IMR-90 (cell line): ENCODE measurements around the gene SYT2. TPM values are rescaled to one million over a fixed set of nuclear protein-coding genes. Genes with fewer than 3 reads are reported as not detected.
A peak's percentile ranks its signal among the peaks of the same experiment; 100 is the strongest.

Experiments used
- ATAC-seq: fragments of 200-7000 bp; cut with Tn5 transposase; 2 replicates; pipeline ENCODE4 v1.9.1; 2020; ENCODE audit warnings: low read depth, mild to moderate bottlenecking, moderate library complexity
- BruUV-seq: library from RNA; stranded (reverse); fragments of 400-500 nt; replicated peaks from 2 replicates; lab custom pipeline; 2021; lab: Mats Ljungman, UMichigan
- CTCF ChIA-PET: fragments of 300-600 bp; formaldehyde crosslinking; extraction: SDS; loops from one replicate; lab custom pipeline; 2021; ENCODE audit warnings: antibody characterized with exemption; lab: Yijun Ruan, JAX
- POLR2A ChIA-PET: fragments of 300-600 bp; sonication (Branson Sonifier 250); formaldehyde crosslinking; loops from one replicate; lab custom pipeline; 2022; ENCODE audit warnings: antibody characterized with exemption; ENCODE audit not compliant: unreplicated experiment; lab: Charles Lee
- DNase-seq: peaks from one replicate; pipeline ENCODE4 v3.0.0; 2013
- H2AFZ ChIP-seq: replicated peaks from 2 replicates; pipeline ENCODE3; 2013; ENCODE audit warnings: low read length, mild to moderate bottlenecking; ENCODE audit not compliant: poor library complexity
- H2AK5ac ChIP-seq: 2 replicates; pipeline ENCODE4 v1.6.1; 2013; ENCODE audit warnings: low read depth, low read length, inconsistent platforms
- H2AK9ac ChIP-seq: replicated peaks from 2 replicates; pipeline ENCODE3; 2013; ENCODE audit warnings: mild to moderate bottlenecking, low read depth, low read length, moderate library complexity; ENCODE audit not compliant: poor library complexity
- H2BK120ac ChIP-seq: 2 replicates; pipeline ENCODE4 v1.6.1; 2013; ENCODE audit warnings: low read depth, low read length, inconsistent platforms
- H2BK15ac ChIP-seq: 3 replicates; pipeline ENCODE4 v1.6.1; 2013; ENCODE audit warnings: low read depth, low read length, inconsistent platforms
- H2BK20ac ChIP-seq: 2 replicates; pipeline ENCODE4 v1.6.1; 2013; ENCODE audit warnings: low read depth, mild to moderate bottlenecking, inconsistent platforms, low read length, moderate library complexity
- H2BK5ac ChIP-seq: 2 replicates; pipeline ENCODE4 v1.6.1; 2013; ENCODE audit warnings: mild to moderate bottlenecking, low read depth, low read length, inconsistent platforms; ENCODE audit not compliant: poor library complexity, severe bottlenecking
- H3K14ac ChIP-seq: replicated peaks from 2 replicates; pipeline ENCODE4 v1.6.1; 2013; ENCODE audit warnings: low read depth, low read length, inconsistent platforms
- H3K18ac ChIP-seq: 2 replicates; pipeline ENCODE4 v1.6.1; 2013; ENCODE audit warnings: low read depth, low read length, control low read depth
- H3K23ac ChIP-seq: 2 replicates; pipeline ENCODE4 v1.6.1; 2013; ENCODE audit warnings: low read depth, low read length, inconsistent platforms
- H3K27ac ChIP-seq: 2 replicates; pipeline ENCODE4 v1.5.1; 2013; ENCODE audit warnings: mild to moderate bottlenecking, control low read depth, low read length; ENCODE audit not compliant: insufficient read depth
- H3K27me3 ChIP-seq: 2 replicates; pipeline ENCODE4 v1.6.1; 2013; ENCODE audit warnings: low read length; ENCODE audit not compliant: control insufficient read depth, insufficient read depth
- H3K36me3 ChIP-seq: 2 replicates; pipeline ENCODE4 v1.6.1; 2013; ENCODE audit warnings: low read length, mixed read lengths; ENCODE audit not compliant: control insufficient read depth, insufficient read depth
- H3K4ac ChIP-seq: 2 replicates; pipeline ENCODE4 v1.6.1; 2013; ENCODE audit warnings: low read depth, low read length, inconsistent platforms
- H3K4me1 ChIP-seq: 2 replicates; pipeline ENCODE4 v1.6.1; 2013; ENCODE audit warnings: low read length, mixed read lengths; ENCODE audit not compliant: control insufficient read depth, insufficient read depth
- H3K4me2 ChIP-seq: 2 replicates; pipeline ENCODE4 v1.6.1; 2013; ENCODE audit warnings: low read depth, mild to moderate bottlenecking, control low read depth, low read length, moderate library complexity
- H3K4me3 ChIP-seq: 2 replicates; pipeline ENCODE4 v1.5.1; 2013; ENCODE audit warnings: low read depth, mild to moderate bottlenecking, control low read depth, low read length, moderate library complexity; ENCODE audit not compliant: insufficient read depth
- H3K56ac ChIP-seq: 2 replicates; pipeline ENCODE4 v1.6.1; 2013; ENCODE audit warnings: low read length, inconsistent platforms; ENCODE audit not compliant: insufficient read depth; ENCODE audit errors: extremely low read depth
- H3K79me1 ChIP-seq, 2 experiments: 2 replicates each; pipeline ENCODE4 v1.6.1; 2013; ENCODE audit warnings: low read length in 2 of 2, inconsistent platforms in 1 of 2, low read depth in 1 of 2
- H3K9ac ChIP-seq: 2 replicates; pipeline ENCODE4 v1.6.1; 2013; ENCODE audit warnings: low read depth, low read length, control low read depth
- H3K9me1 ChIP-seq: 2 replicates; pipeline ENCODE4 v1.6.1; 2013; ENCODE audit warnings: low read length, inconsistent platforms; ENCODE audit not compliant: insufficient read depth
- H3K9me3 ChIP-seq: 2 replicates; pipeline ENCODE4 v1.6.1; 2013; ENCODE audit warnings: low read length; ENCODE audit not compliant: control insufficient read depth, insufficient read depth
- H4K20me1 ChIP-seq: 2 replicates; pipeline ENCODE4 v1.6.1; 2013; ENCODE audit warnings: low read length, inconsistent platforms; ENCODE audit not compliant: insufficient read depth
- H4K5ac ChIP-seq: 2 replicates; pipeline ENCODE4 v1.6.1; 2013; ENCODE audit warnings: mild to moderate bottlenecking, low read depth, low read length, control low read depth
- H4K8ac ChIP-seq, 2 experiments: 2 replicates each; pipeline ENCODE4 v1.6.1; 2013; ENCODE audit warnings: low read depth in 2 of 2, low read length in 2 of 2, control low read depth in 1 of 2, inconsistent platforms in 1 of 2
- H4K91ac ChIP-seq: 2 replicates; pipeline ENCODE4 v1.6.1; 2013; ENCODE audit warnings: low read depth, low read length, inconsistent platforms; ENCODE audit not compliant: insufficient read depth
- POLR2A ChIP-seq: IDR thresholded peaks from 2 replicates; pipeline ENCODE4 v1.6.1; 2012; ENCODE audit warnings: mild to moderate bottlenecking, low read depth, low read length
- RCOR1 ChIP-seq: IDR thresholded peaks from 2 replicates; pipeline ENCODE4 v1.6.1; 2012; ENCODE audit warnings: mild to moderate bottlenecking, low read length, improper control_type of control experiment; ENCODE audit not compliant: insufficient replicate concordance
- USF2 ChIP-seq: fragments of 150-350 bp; IDR thresholded peaks from 2 replicates; pipeline ENCODE4 v1.6.1; 2017; ENCODE audit warnings: mild to moderate bottlenecking, antibody characterized with exemption, low read length, low read depth
- WGBS, 2 experiments: methylation state at CpG; one replicate each; pipeline versions ENCODE4 v1.1.5 to v1.1.7; 2013; ENCODE audit warnings: missing lambda C conversion rate in 2 of 2; ENCODE audit not compliant: insufficient read length in 1 of 2; ENCODE audit errors: extremely low coverage in 2 of 2; 5-methylcytosine and 5-hydroxymethylcytosine counted together
- dilution Hi-C: fragments of 300-500 bp; cut with HindIII; formaldehyde crosslinking; loops from one replicate; pipeline ENCODE4 v1.14.3; 2018; ENCODE audit warnings: low sequenced_read_pairs; ENCODE audit not compliant: unreplicated experiment
- in situ Hi-C: fragments of 300-500 bp; cut with MboI; formaldehyde crosslinking; loops from 3 replicates; pipeline ENCODE4 v1.14.3; 2019; ENCODE audit warnings: low sequenced_read_pairs, inconsistent platforms, mixed read lengths
- intact Hi-C: fragments of 100-400 bp; cut with micrococcal nuclease; formaldehyde crosslinking; loops from 2 replicates; pipeline ENCODE4 v1.10.0; 2022
- polyA plus RNA-seq, 3 experiments: library from polyadenylated mRNA; depleted of rRNA; stranded (reverse); fragments of >200 nt; gene quantifications; 2 replicates each; pipeline ENCODE4 v1.2.3, GENCODE V29; 2012; ENCODE audit warnings: low replicate concordance in 1 of 3
- total RNA-seq: library from RNA; depleted of rRNA; stranded (reverse); fragments of >200 nt; gene quantifications from 2 replicates; pipeline ENCODE4 v1.2.3, GENCODE V29; 2012

Gene SYT2
- total and polyA plus RNA-seq, 2 of the 4 experiments (the other 2 are of a cell fraction): under 0.01 TPM

- H3K18ac ChIP-seq: peak overlapping the region; percentile 19; the same call in 1 of the 2 replicates
- peaks cover 32% of the 10 kb centered on the region for H3K4me1 ChIP-seq
- ATAC-seq (no peak), DNase-seq (no peak)
- dilution Hi-C loops (no loop called here), intact Hi-C loops (no loop called here), in situ Hi-C loops (no loop called here)
- TF ChIP-seq POLR2A (no peak), RCOR1 (no peak), USF2 (no peak)
- H2AFZ ChIP-seq: no peak overlapping the region
- no peak overlapping the region for H3K14ac ChIP-seq
- H2BK20ac ChIP-seq: peak overlapping the region; percentile 48
- no peak overlapping the region for H3K4me3 ChIP-seq
- H3K36me3 ChIP-seq: no peaks in the 10 kb centered on the region
- no peaks in the 10 kb centered on the region for H4K20me1 ChIP-seq
- H2AK9ac ChIP-seq: peak overlapping the region; percentile 11
- BruUV-seq: no TSS peak
- no peaks in the 10 kb centered on the region for H3K9me3 ChIP-seq
- peak overlapping the region; percentile 49 for H2BK5ac ChIP-seq
- peak overlapping the region; percentile 99 for H4K91ac ChIP-seq
- no peak overlapping the region for H3K56ac ChIP-seq
- no peak overlapping the region for H4K5ac ChIP-seq
- peaks cover 0 to 21% of the 10 kb centered on the region in 2 experiments; a peak in 1 of 4 replicates for H3K79me1 ChIP-seq
- H2BK15ac ChIP-seq: peak overlapping the region; percentile 97; the same call in 2 of the 3 replicates
- H2BK120ac ChIP-seq: peak overlapping the region; percentile 83
- no peak overlapping the region for H3K27ac ChIP-seq
- no peaks in the 10 kb centered on the region for H3K27me3 ChIP-seq
- H3K4ac ChIP-seq: peak overlapping the region; percentile 99
- POLR2A ChIA-PET: no interaction called here
- 100% methylated on average over 2 of the region's 7 CpGs; no CpG with 5 or more reads in 1 of the 2 experiments for WGBS, 2 experiments
- peak overlapping the region; percentile 92 for H2AK5ac ChIP-seq
- H3K4me2 ChIP-seq: no peak overlapping the region
- peak overlapping the region in 1 of 2 experiments; percentile 98; a peak in 3 of 4 replicates for H4K8ac ChIP-seq
- no peak overlapping the region for H3K9ac ChIP-seq
- CTCF ChIA-PET: no interaction called here
- peaks cover 36% of the 10 kb centered on the region for H3K9me1 ChIP-seq
- H3K23ac ChIP-seq: no peak overlapping the region
Observed at GRCh38 chr1:202591515-202591914, 118.7 kb downstream of the SYT2 start.
